HT-29 (cell line): Measurements from ENCODE around the gene PWP2. TPM values are rescaled to one million over a fixed set of nuclear protein-coding genes. Genes with fewer than 3 reads are reported as not detected.
"Not testable (repeated sequence)": the region's sequence is repeated elsewhere in the genome, so short reads cannot be mapped to it uniquely, and the experiment has no call there.

Source experiments
- DNase-seq: peaks from one replicate; pipeline ENCODE4 v3.0.0-alpha.2; 2015; ENCODE audit warnings: low spot score
- total RNA-seq: library from RNA; depleted of rRNA; stranded (reverse); fragments of >200 nt; shearing (Covaris generic); gene quantifications from 2 replicates; pipeline ENCODE4 v1.2.3, GENCODE V29; 2014; rRNA removed

Gene PWP2
- total RNA-seq, 1 experiment from 2014 or later: 6.7 TPM

DNA sequence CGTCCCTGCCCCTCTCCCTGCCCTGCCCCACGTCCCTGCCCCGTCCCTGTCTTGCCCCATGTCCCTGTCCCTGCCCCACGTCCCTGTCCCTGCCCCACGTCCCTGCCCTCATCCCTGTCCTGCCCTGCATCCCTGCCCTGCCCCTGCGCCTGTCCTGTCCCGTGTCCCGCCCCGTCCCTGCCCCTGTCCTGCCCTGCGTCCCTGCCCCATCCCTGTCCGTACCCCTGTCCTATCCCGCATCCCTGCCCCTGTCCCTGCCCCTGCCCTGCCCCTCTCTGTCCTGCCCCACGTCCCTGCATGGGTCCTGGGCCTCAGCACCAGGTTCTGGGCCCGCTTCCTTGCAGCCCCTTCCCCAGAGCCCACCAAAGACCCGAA, 53.1 kb downstream of the PWP2 start:
- DNase-seq: not testable (repeated sequence)

DNA sequence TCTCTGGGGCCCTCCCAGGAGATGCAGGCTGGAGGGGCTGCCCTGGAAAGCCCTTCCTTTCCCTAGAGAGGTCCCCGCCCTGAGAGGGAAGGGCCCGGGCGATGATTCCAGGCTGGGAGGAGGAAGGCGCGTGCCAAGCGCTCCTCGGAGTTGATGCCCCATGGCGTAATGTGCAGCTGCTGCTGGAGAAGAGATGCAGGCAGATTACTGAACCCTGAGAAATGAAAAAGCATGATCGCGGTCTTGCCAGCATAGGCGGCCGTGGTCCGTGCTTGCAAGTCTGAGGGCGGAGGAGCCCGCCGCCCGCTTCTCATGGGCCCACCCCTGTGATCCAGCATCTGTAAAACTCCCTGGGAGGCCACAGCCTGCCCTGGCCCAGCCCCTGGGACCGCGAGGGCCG, 53.6 kb downstream of the PWP2 start:
- DNase-seq: not testable (repeated sequence)

DNA sequence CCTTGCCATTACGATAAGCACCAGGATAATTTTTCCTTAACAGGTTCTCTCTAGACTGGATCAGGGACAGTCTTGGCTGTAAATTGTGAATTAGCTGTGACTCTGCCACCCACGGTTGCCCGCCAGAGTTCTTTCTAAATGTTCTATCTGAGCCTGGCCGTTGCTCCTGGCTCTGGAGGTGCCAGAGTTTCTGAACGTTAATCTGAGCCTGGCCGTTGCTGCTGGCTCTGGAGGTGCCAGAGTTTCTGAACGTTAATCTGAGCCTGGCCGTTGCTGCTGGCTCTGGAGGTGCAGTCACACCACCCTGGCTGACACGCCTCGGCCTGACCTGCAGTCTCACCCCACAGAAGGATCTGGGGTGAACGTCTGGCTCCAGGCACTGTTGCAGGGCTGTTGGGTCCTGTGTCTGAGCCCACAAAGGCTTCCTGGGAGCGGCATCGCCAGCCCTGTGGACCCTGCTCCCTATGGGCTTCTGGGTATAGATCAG, 56.0 kb downstream of the PWP2 start:
- not testable (repeated sequence) for DNase-seq

DNA sequence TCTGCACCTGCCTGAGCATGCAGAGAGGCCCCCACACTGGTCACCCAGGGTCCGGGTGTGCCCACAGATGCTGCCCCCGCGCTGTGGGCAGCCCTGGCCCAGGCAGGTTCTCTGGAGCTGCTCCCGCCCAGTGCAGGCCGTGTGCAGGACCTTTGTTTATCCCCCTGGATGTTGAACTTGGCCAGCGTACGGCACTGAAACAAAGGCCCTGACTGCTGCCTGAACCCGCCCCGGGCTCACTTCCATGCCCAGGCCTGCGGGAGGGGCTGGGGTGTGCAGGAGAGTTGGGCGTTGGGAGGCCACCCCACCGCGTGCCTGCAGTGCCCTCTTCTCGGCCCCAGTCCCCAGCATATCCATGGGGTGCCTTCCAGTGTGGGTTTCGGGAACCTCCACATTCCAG, 58.7 kb downstream of the PWP2 start:
- DNase-seq: not testable (repeated sequence)

DNA sequence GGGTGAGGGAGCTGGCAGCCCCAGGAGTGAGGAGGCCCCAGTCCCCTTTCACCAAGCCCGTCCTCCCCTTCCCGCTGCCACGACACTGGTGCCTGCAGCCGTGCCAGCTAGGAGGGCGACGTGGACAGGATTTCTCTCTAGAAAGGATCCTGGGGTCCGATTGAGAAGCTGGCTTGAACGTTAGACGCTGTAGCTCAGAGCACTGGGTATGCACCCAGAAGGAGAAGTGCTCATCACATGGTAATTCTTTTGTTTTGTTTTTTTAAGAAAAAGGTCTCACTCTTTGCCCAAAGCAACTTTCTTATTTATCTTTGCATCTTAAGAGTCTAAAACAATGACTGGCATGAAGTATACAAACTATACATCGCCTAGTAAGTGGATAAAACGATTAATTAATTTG, 60.3 kb downstream of the PWP2 start:
- not testable (repeated sequence) for DNase-seq

DNA sequence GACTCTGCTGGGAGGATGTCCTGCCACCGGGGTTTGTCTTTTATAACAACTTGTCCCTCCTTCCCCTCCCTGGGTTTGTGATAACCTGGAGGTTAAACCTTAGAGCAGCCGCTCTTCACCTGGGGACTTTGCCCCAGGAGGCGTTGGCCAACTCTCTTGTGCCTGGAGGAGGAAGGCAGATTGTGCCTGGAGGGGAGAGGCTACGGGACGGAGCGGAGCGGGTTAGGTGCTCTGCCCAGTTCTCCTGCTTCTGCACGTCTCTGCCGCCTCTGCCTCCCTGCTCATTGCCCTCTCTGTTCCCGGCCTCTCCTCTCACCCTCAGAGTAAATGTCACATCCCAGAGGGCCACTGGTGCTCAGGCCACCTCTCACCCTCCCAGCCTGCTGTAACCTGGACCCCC, 63.1 kb downstream of the PWP2 start:
- not testable (repeated sequence) for DNase-seq

DNA sequence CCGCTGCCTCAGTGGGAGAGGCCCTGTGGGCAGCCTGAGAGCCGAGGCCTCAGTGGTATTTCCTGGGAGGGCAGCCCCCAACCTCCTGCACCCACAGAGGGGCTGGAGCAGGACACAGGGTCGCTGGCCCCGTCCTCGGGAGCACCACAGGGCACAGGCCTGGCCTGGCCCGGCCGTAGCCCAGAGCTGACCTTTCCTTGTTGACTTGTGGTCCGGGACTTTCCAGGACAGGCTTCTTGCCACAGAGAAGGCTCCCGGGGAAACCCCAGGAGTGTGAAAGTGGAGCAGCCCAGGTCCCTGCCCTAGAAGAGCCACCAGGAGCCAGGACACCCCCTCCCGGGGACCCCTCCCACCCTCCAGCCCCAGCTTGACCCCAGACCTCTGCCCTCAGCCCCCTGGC, 63.7 kb downstream of the PWP2 start:
- not testable (repeated sequence) for DNase-seq

DNA sequence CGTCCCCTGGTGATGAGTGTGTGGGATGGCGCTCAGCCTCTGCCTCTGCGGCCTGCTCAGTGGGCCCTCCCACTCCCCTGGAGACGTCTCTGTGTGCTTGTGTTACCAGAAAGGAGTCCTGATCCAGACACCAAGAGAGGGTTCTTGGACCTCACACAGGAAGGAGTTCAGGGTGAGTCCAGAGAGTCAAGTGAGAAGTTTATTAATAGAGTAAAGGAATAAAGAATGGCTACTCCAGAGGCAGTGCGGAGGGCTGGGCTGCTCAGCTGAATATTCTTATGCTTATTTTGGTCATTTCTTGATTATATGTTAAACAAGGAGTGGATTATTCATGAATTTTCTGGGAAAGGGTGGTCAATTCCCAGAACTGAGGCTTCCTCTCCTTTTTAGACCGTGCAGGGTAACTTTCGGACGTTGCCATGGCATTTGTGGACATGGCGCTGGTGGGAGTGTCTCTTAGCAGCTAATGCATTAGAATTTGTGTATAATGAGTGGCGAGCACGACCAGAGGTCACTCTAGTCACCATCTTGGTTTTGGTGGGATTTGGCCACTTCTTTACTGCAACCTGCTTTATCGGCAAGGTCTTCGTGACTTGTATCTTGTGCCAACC, 64.9 kb downstream of the PWP2 start:
- not testable (repeated sequence) for DNase-seq

DNA sequence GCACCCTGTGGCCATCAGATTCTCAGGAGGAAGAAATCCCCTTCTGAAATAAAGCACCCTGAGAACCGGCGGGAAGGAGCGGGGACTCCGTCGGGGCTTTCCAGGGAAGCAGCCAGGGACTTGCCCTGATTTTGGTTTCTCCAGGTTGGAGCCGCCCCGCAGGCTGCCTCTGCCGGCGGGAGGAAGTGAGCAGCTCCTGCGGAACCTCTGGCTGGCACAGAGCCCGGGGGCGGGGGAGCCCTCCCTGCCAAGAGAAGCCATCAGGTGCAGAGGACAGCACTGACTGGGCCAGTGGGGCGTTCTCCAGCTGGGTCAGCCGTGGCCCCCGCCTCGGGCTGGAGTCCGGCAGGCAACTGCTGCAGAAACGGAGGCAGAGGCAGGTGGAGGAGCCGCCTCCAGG, 65.5 kb downstream of the PWP2 start:
- DNase-seq: not testable (repeated sequence)

DNA sequence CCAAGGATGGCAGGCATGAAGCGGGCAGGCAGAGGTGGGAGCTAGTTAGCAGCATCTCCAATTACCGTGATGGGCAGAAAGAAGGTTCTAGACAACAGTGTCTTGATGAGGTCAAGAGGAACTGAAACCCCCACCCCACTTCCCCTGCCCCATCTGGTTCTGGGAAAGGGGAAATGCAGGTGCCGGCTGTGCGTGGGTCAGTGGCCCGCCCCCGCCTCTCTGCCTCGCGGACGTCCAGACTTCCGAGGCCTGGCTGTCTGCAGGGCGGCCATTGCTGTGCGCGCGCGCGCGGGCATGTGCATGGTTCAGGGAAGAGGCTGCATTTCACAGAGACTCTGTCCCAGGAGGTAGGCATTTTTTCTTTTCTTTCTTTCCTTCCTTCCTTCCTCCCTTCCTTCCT, 68.0 kb downstream of the PWP2 start:
- DNase-seq: not testable (repeated sequence)

DNA sequence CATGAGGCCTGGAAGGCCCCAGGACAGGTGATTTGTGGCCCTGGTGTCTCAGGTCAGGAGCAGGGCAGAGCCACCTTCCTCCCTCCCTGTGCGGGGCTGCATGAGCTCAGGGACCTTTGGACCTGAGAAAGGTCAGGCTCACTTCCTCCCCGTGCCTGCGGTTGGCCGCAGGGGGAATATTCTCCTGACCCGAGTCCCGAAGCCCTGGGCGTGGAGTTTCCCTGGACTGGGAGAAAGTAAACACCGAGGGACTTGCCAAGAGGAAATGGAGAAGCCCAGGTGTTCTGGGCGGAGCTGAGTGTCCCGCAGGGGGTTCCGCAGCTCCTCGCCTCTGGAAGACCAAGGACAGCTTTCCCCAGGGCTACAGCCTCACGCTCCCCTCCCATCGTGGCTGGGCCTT, 68.9 kb downstream of the PWP2 start:
- DNase-seq: not testable (repeated sequence)

Other genes with a start within 250 kb of the PWP2 start
- gene AGPAT3, start 242.2 kb upstream of the PWP2 start, total RNA-seq: 31.6 and 39.6 TPM in 2 replicates
- 16.6 and 19.0 TPM in 2 replicates for gene TRAPPC10, start 95.1 kb upstream of the PWP2 start, total RNA-seq
- 3.4 and 3.9 TPM in 2 replicates for gene GATD3, start 26.3 kb downstream of the PWP2 start, total RNA-seq
- 1.7 and 2.2 TPM in 2 replicates for gene ICOSLG, start 133.5 kb downstream of the PWP2 start, total RNA-seq
- not detected in 2 replicates for gene DNMT3L, start 154.5 kb downstream of the PWP2 start, total RNA-seq
- not detected in 2 replicates for gene AIRE, start 178.5 kb downstream of the PWP2 start, total RNA-seq
- gene PFKL, start 192.7 kb downstream of the PWP2 start, total RNA-seq: 142 and 154 TPM in 2 replicates
- 21.7 and 21.8 TPM in 2 replicates for gene CFAP410, start 232.0 kb downstream of the PWP2 start, total RNA-seq
- gene TRPM2, start 246.2 kb downstream of the PWP2 start, total RNA-seq: 0.60 TPM in 1 of 2 replicates, not detected in the other